Left lung (tissue), 10 donors: Measurements from ENCODE around the gene PABPN1. TPM values are rescaled to one million over a fixed set of nuclear protein-coding genes. Genes with fewer than 3 reads are reported as not detected.

Experiments
- ATAC-seq: fragments of 200-7000 bp; cut with Tn5 transposase; one replicate; pipeline ENCODE4 v1.9.1; 2020; ENCODE audit warnings: moderate library complexity
- DNase-seq, 4 donors: peaks; one replicate each; pipeline ENCODE4 v3.0.0-alpha.2; 2013 to 2020
- H3K27ac ChIP-seq, 2 donors: fragments of 200-600 bp; sonication (generic) in 1 of 2; one replicate each; pipeline versions ENCODE4 v1.5.0 to v1.8.0; 2020 to 2021
- H3K27me3 ChIP-seq, 2 donors: fragments of 200-600 bp; sonication (generic) in 1 of 2; one replicate each; pipeline versions ENCODE4 v1.5.0 to v1.8.0; 2020 to 2021
- H3K36me3 ChIP-seq, 2 donors: fragments of 200-600 bp; sonication (generic) in 1 of 2; one replicate each; pipeline versions ENCODE4 v1.5.0 to v1.8.0; 2020 to 2021
- H3K4me1 ChIP-seq, 2 donors: fragments of 200-600 bp; one replicate each; pipeline ENCODE4 v1.8.0; 2021
- H3K4me3 ChIP-seq, 2 donors: fragments of 200-600 bp; sonication (generic) in 1 of 2; one replicate each; pipeline versions ENCODE4 v1.5.0 to v1.8.0; 2020 to 2021; ENCODE audit warnings: mild to moderate bottlenecking in 1 of 2
- H3K9me3 ChIP-seq, 2 donors: fragments of 200-600 bp; sonication (generic) in 1 of 2; one replicate each; pipeline versions ENCODE4 v1.5.0 to v1.8.0; 2020 to 2021
- CTCF ChIP-seq, 2 donors: fragments of 200-600 bp; sonication (generic) in 1 of 2; IDR thresholded peaks; one replicate each; pipeline versions ENCODE4 v1.5.0 to v1.8.0; 2021; ENCODE audit warnings: antibody characterized with exemption in 2 of 2
- intact Hi-C, 2 donors: fragments of 100-400 bp; cut with DNase I; formaldehyde crosslinking; loops; one replicate each; pipeline versions ENCODE4 v1.11.2 to v1.14.2; 2022
- polyA plus RNA-seq, 6 donors: library from polyadenylated mRNA; unstranded; fragments of 120-200 nt; gene quantifications; one replicate each; pipeline ENCODE4 v1.2.1, GENCODE V29; 2013; ENCODE audit not compliant: insufficient read length in 6 of 6
- total RNA-seq, 2 donors: library from RNA; stranded (reverse); fragmentation: NEBNext Ultra II Directional; extraction: Animal tissue kit (Norgen Biotek cat#: 25700); gene quantifications; one replicate each; pipeline ENCODE4 v1.2.1, GENCODE V29; 2021
- donor health status: DM: no; HTN: yes; CAD: no.
- donor health status: DM: no; HTN: no; CAD: no.

The PABPN1 gene
- total and polyA plus RNA-seq, 8 donors, result 119 to 256 (median 198) TPM

GRCh38 chr14:23359167-23359626, 37.9 kb downstream of the PABPN1 start:
- H3K27ac ChIP-seq, result no peak overlapping the region
- no peak for ATAC-seq
- intact Hi-C loops, result no loop called here
- no peaks in the 10 kb centered on the region for H3K4me1 ChIP-seq
- no peak for TF ChIP-seq CTCF (IDR thresholded peaks at IDR 0.05)
- no peak overlapping the region for H3K4me3 ChIP-seq
- no peak for DNase-seq
- peaks cover 0 to 30% of the 10 kb centered on the region in 2 donors for H3K27me3 ChIP-seq
- H3K36me3 ChIP-seq, result peaks cover 0 to 6% of the 10 kb centered on the region in 2 donors
- no peaks in the 10 kb centered on the region for H3K9me3 ChIP-seq

- TF ChIP-seq CTCF (IDR thresholded peaks at IDR 0.05), result no peak
Observed at GRCh38 chr14:23359722-23360447, 38.6 kb downstream of the PABPN1 start.

GRCh38 chr14:23360496-23360895, 39.2 kb downstream of the PABPN1 start:
- Histone ChIP-seq H3K9me3 (no peaks in the 10 kb centered on the region), H3K36me3 (peaks cover 0 to 6% of the 10 kb centered on the region in 2 donors), H3K4me3 (no peak overlapping the region), H3K27me3 (peaks cover 5 to 33% of the 10 kb centered on the region in 2 donors), H3K4me1 (no peaks in the 10 kb centered on the region), H3K27ac (no peak overlapping the region)
- ATAC-seq, result no peak
- peak in 1 of 4 donors; percentile 75 for DNase-seq
- intact Hi-C loops, result no loop called here
- no peak for TF ChIP-seq CTCF (IDR thresholded peaks at IDR 0.05)

More at GRCh38 chr14:23359722-23360447, 38.6 kb downstream of the PABPN1 start:
- no peak overlapping the region for H3K4me3 ChIP-seq
- H3K27me3 ChIP-seq, result peaks cover 4 to 30% of the 10 kb centered on the region in 2 donors
- intact Hi-C loops, result no loop called here
- DNase-seq (no peak), ATAC-seq (no peak)
- no peaks in the 10 kb centered on the region for H3K9me3 ChIP-seq
- H3K4me1 ChIP-seq, result no peaks in the 10 kb centered on the region
- peaks cover 0 to 6% of the 10 kb centered on the region in 2 donors for H3K36me3 ChIP-seq
- H3K27ac ChIP-seq, result no peak overlapping the region

GRCh38 chr14:23361320-23361719, 40.1 kb downstream of the PABPN1 start:
- no peak for ATAC-seq
- Histone ChIP-seq H3K27ac (no peak overlapping the region), H3K4me3 (no peak overlapping the region), H3K36me3 (peaks cover 0 to 6% of the 10 kb centered on the region in 2 donors), H3K27me3 (peaks cover 5 to 42% of the 10 kb centered on the region in 2 donors), H3K9me3 (no peaks in the 10 kb centered on the region), H3K4me1 (no peaks in the 10 kb centered on the region)
- intact Hi-C loops, result no loop called here
- DNase-seq, result peak in 1 of 4 donors; percentile 20
- no peak for TF ChIP-seq CTCF (IDR thresholded peaks at IDR 0.05)

- ATAC-seq (no peak), DNase-seq (no peak)
- Histone ChIP-seq H3K27ac (no peak overlapping the region), H3K9me3 (no peaks in the 10 kb centered on the region), H3K27me3 (peaks cover 5 to 46% of the 10 kb centered on the region in 2 donors), H3K4me1 (no peaks in the 10 kb centered on the region), H3K36me3 (peaks cover 0 to 6% of the 10 kb centered on the region in 2 donors), H3K4me3 (no peak overlapping the region)
- intact Hi-C loops, result no loop called here
- TF ChIP-seq CTCF (IDR thresholded peaks at IDR 0.05), result no peak
Observed at GRCh38 chr14:23361763-23362162, 40.5 kb downstream of the PABPN1 start.
